GM18951 (cell line): ENCODE data around the gene PLXND1.
"Not testable (repeated sequence)": the region's sequence is repeated elsewhere in the genome, so short reads cannot be mapped to it uniquely, and the experiment has no call there.

Experiments used
- POLR2A ChIP-seq: IDR thresholded peaks from 4 replicates; pipeline ENCODE4 v1.6.1; 2011; ENCODE audit warnings: mild to moderate bottlenecking; ENCODE audit not compliant: insufficient read length, insufficient read depth; ENCODE audit errors: extremely low read depth
- in situ Hi-C: fragments of 300-500 bp; cut with MboI; formaldehyde crosslinking; loops from one replicate; pipeline ENCODE4 v1.12.0; 2022; ENCODE audit warnings: low sequenced_read_pairs, mixed read lengths, inconsistent platforms; ENCODE audit not compliant: unreplicated experiment

PLXND1 gene

GRCh38 chr3:129615751-129616281, 9.3 kb upstream of the PLXND1 start:
- in situ Hi-C loops, result no loop called here
- no peak for TF ChIP-seq POLR2A

GRCh38 chr3:129614927-129615363, 8.5 kb upstream of the PLXND1 start:
- in situ Hi-C loops, result no loop called here
- TF ChIP-seq POLR2A, result no peak

- in situ Hi-C loops, result no loop called here
- no peak for TF ChIP-seq POLR2A
Measured at GRCh38 chr3:129614435-129614834, 8.0 kb upstream of the PLXND1 start.

- in situ Hi-C loops, result no loop called here
- no peak for TF ChIP-seq POLR2A
Measured at GRCh38 chr3:129613367-129613740, 6.9 kb upstream of the PLXND1 start.

GRCh38 chr3:129612534-129613366, 6.3 kb upstream of the PLXND1 start:
- in situ Hi-C loops, result no loop called here
- no peak for TF ChIP-seq POLR2A

- in situ Hi-C loops, result no loop called here
- TF ChIP-seq POLR2A, result no peak
Measured at GRCh38 chr3:129611812-129612533, 5.5 kb upstream of the PLXND1 start.

- in situ Hi-C loops, result no loop called here
- no peak for TF ChIP-seq POLR2A
Measured at GRCh38 chr3:129611446-129611800, 4.9 kb upstream of the PLXND1 start.

GRCh38 chr3:129610794-129611445, 4.4 kb upstream of the PLXND1 start:
- in situ Hi-C loops, result not testable (repeated sequence)

- TF ChIP-seq POLR2A, result no peak
- in situ Hi-C loops, result no loop called here
Measured at GRCh38 chr3:129610276-129610675, 3.8 kb upstream of the PLXND1 start.

- in situ Hi-C loops, result no loop called here
- no peak for TF ChIP-seq POLR2A
Measured at GRCh38 chr3:129609591-129610182, 3.2 kb upstream of the PLXND1 start.

GRCh38 chr3:129608936-129609590, 2.6 kb upstream of the PLXND1 start:
- in situ Hi-C loops, result no loop called here
- TF ChIP-seq POLR2A, result no peak

- in situ Hi-C loops, result no loop called here
- no peak for TF ChIP-seq POLR2A
Measured at GRCh38 chr3:129608087-129608935, 1.8 kb upstream of the PLXND1 start.
